Ectodermal cell (in vitro differentiated cells): ENCODE results near the gene LRP2.

Source experiments
- H3K27ac ChIP-seq: 2 replicates; pipeline ENCODE4 v1.7.0; 2013; ENCODE audit warnings: mild to moderate bottlenecking, low read depth, low read length; ENCODE audit not compliant: insufficient read depth, poor library complexity, severe bottlenecking
- H3K27me3 ChIP-seq: 2 replicates; pipeline ENCODE4 v1.7.0; 2013; ENCODE audit warnings: mild to moderate bottlenecking, low read length; ENCODE audit not compliant: insufficient read depth, control insufficient read depth, poor library complexity, severe bottlenecking
- H3K36me3 ChIP-seq: one replicate; pipeline ENCODE4 v1.7.0; 2013; ENCODE audit warnings: low read length; ENCODE audit not compliant: control insufficient read depth, insufficient read depth
- H3K4me1 ChIP-seq: one replicate; pipeline ENCODE4 v1.7.0; 2013; ENCODE audit warnings: low read length; ENCODE audit not compliant: control insufficient read depth, insufficient read depth
- H3K4me3 ChIP-seq: 2 replicates; pipeline ENCODE4 v1.7.0; 2013; ENCODE audit warnings: low read depth, low read length, control low read depth; ENCODE audit not compliant: insufficient read depth
- H3K9me3 ChIP-seq: 2 replicates; pipeline ENCODE4 v1.7.0; 2013; ENCODE audit warnings: mild to moderate bottlenecking, low read length, moderate library complexity; ENCODE audit not compliant: control insufficient read depth
- WGBS, 2 experiments: methylation state at CpG; one replicate each; pipeline ENCODE4 v1.1.7; 2013; ENCODE audit warnings: missing lambda C conversion rate in 2 of 2; 5-methylcytosine and 5-hydroxymethylcytosine counted together

LRP2 gene

GRCh38 chr2:169185711-169186110, 176.6 kb downstream of the LRP2 start:
- Histone ChIP-seq H3K27me3 (no peaks in the 10 kb centered on the region), H3K36me3 (peaks cover 42% of the 10 kb centered on the region), H3K27ac (no peak overlapping the region), H3K9me3 (no peaks in the 10 kb centered on the region), H3K4me1 (no peaks in the 10 kb centered on the region), H3K4me3 (no peak overlapping the region)
- WGBS, 2 experiments: 96 to 99% methylated on average over 8 of the region's 8 CpGs

- 50 to 67% methylated on average over 2 to 3 of the region's 3 CpGs for WGBS, 2 experiments
- Histone ChIP-seq H3K9me3 (no peaks in the 10 kb centered on the region), H3K4me1 (no peaks in the 10 kb centered on the region), H3K27ac (no peak overlapping the region), H3K36me3 (peaks cover 43% of the 10 kb centered on the region), H3K4me3 (no peak overlapping the region), H3K27me3 (no peaks in the 10 kb centered on the region)
These were observed 178.3 kb downstream of the LRP2 start for GRCh38 chr2:169184074-169184473.

DNA sequence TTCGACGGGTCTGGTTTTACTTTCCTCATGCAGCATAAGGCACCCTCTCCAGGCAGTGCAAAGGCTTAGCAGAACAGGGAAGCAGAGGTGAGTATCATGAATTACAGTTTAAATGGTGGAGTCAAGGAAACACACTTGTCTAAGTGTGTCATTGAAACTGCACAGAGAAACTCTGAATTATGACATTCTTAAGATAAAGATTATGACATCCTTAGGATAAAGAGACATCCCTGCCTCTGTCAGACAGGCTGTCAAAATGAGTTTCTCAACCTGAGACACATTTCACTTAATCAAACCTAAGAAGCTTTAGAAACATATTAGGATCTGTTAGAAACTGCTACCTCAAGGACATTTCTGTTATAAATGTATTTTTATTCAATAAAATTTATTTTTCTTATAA, 179.8 kb downstream of the LRP2 start:
- no peaks in the 10 kb centered on the region for H3K9me3 ChIP-seq
- H3K4me1 ChIP-seq: no peaks in the 10 kb centered on the region
- H3K4me3 ChIP-seq: no peak overlapping the region
- peaks cover 54% of the 10 kb centered on the region for H3K36me3 ChIP-seq
- WGBS, 2 experiments: 90 to 95% methylated on average over 2 of the region's 2 CpGs
- no peaks in the 10 kb centered on the region for H3K27me3 ChIP-seq
- no peak overlapping the region for H3K27ac ChIP-seq

DNA sequence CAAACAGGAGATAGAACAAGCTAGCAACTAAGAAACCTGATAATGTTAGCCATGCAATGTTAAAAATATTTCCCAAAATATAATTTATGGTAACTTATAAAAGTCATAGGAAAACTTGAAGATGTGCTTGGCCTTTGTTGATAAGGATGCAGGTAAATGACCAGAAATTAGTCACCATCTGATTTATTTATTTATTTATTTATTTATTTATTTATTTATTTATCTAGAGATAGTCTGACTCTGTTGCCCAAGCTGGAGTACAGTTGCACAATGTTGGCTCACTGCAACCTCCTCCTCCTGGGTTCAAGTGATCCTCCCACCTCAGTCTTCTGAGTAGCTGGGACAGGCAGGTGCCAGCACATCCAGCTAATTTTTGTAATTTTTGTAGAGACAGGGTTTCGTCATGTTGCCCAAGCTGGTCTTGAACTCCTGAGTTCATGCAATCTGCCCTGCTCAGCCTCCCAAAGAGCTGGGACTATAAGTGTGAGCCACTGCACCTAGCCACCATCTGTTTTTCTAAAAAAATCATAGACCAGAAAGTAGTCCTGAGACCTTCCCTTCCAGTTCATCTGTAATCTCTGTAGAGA, 183.4 kb downstream of the LRP2 start:
- Histone ChIP-seq H3K4me3 (no peak overlapping the region), H3K27me3 (no peaks in the 10 kb centered on the region), H3K27ac (no peak overlapping the region), H3K4me1 (no peaks in the 10 kb centered on the region), H3K9me3 (no peaks in the 10 kb centered on the region), H3K36me3 (peaks cover 62% of the 10 kb centered on the region)
- WGBS, 2 experiments: 89 to 95% methylated on average over 1 of the region's 1 CpG

- 86 to 90% methylated on average over 5 of the region's 5 CpGs for WGBS, 2 experiments
- Histone ChIP-seq H3K4me3 (no peak overlapping the region), H3K27ac (no peak overlapping the region), H3K4me1 (no peaks in the 10 kb centered on the region), H3K36me3 (peaks cover 64% of the 10 kb centered on the region), H3K27me3 (no peaks in the 10 kb centered on the region), H3K9me3 (no peaks in the 10 kb centered on the region)
These were observed 184.0 kb downstream of the LRP2 start for GRCh38 chr2:169178364-169178763.

- peaks cover 63% of the 10 kb centered on the region for H3K36me3 ChIP-seq
- no peak overlapping the region for H3K4me3 ChIP-seq
- no peaks in the 10 kb centered on the region for H3K27me3 ChIP-seq
- no peaks in the 10 kb centered on the region for H3K4me1 ChIP-seq
- no peak overlapping the region for H3K27ac ChIP-seq
- H3K9me3 ChIP-seq: no peaks in the 10 kb centered on the region
- WGBS, 2 experiments: 96 to 97% methylated on average over 10 of the region's 10 CpGs
These were observed 187.2 kb downstream of the LRP2 start for GRCh38 chr2:169175112-169175511.

GRCh38 chr2:169173876-169174275, 188.5 kb downstream of the LRP2 start:
- no peaks in the 10 kb centered on the region for H3K27me3 ChIP-seq
- WGBS, 2 experiments: 95 to 96% methylated on average over 9 of the region's 9 CpGs
- H3K4me3 ChIP-seq: no peak overlapping the region
- H3K9me3 ChIP-seq: no peaks in the 10 kb centered on the region
- H3K4me1 ChIP-seq: no peaks in the 10 kb centered on the region
- no peak overlapping the region for H3K27ac ChIP-seq
- peaks cover 70% of the 10 kb centered on the region for H3K36me3 ChIP-seq

GRCh38 chr2:169172914-169173313, 189.4 kb downstream of the LRP2 start:
- WGBS, 2 experiments: 90 to 100% methylated on average over 2 of the region's 2 CpGs
- peaks cover 73% of the 10 kb centered on the region for H3K36me3 ChIP-seq

DNA sequence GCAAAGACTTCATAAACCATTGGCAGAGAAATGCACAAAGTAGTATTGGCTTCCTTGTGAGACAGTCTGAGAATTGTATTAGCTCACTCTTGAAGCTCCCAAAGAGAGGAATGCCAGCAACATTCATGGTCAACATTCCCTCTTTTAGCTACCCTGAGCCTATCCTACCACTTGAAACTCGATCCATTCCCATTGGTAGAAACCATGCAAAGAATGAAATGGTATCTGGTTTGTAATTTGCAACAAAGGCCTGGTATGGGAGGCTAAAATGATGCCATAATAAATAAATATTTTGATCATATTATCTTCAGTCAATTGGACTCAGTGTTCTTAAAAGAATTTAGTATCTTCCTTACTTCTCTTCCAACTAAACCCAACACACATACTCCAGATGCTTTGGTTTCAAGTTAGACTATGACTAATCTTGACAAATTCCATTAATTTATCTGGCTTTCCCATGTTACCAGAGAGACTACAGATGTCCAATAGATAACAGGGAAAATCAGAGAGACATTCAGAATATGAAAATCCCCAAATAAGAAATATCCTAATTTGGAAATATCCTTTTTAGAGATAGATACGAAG, 190.1 kb downstream of the LRP2 start:
- H3K9me3 ChIP-seq: no peaks in the 10 kb centered on the region
- H3K4me1 ChIP-seq: no peaks in the 10 kb centered on the region
- no peak overlapping the region for H3K4me3 ChIP-seq
- no peak overlapping the region for H3K27ac ChIP-seq
- 90% methylated on average over 2 of the region's 2 CpGs; no CpG with 5 or more reads in 1 of the 2 experiments for WGBS, 2 experiments
- peaks cover 72% of the 10 kb centered on the region for H3K36me3 ChIP-seq
- no peaks in the 10 kb centered on the region for H3K27me3 ChIP-seq

More at GRCh38 chr2:169172914-169173313, 189.4 kb downstream of the LRP2 start:
- Histone ChIP-seq H3K9me3 (no peaks in the 10 kb centered on the region), H3K4me1 (no peaks in the 10 kb centered on the region), H3K27me3 (no peaks in the 10 kb centered on the region), H3K27ac (no peak overlapping the region), H3K4me3 (no peak overlapping the region)

GRCh38 chr2:169165791-169166190, 196.5 kb downstream of the LRP2 start:
- H3K4me1 ChIP-seq: no peaks in the 10 kb centered on the region
- H3K27ac ChIP-seq: no peak overlapping the region
- no peaks in the 10 kb centered on the region for H3K9me3 ChIP-seq
- H3K36me3 ChIP-seq: peaks cover 84% of the 10 kb centered on the region
- H3K4me3 ChIP-seq: no peak overlapping the region
- 100% methylated on average over 3 of the region's 3 CpGs; no CpG with 5 or more reads in 1 of the 2 experiments for WGBS, 2 experiments
- H3K27me3 ChIP-seq: no peaks in the 10 kb centered on the region
